Activated naive CD4-positive, alpha-beta T cell treated with anti-CD3 and anti-CD28 coated beads for 36 hours (primary cell): ENCODE results near the gene SEMA4D. TPM values are rescaled to one million over a fixed set of nuclear protein-coding genes. Genes with fewer than 3 reads are reported as not detected.

Experiments
- CTCF ChIA-PET: fragments of 350-600 bp; sonication (Branson Sonifier 250); formaldehyde crosslinking; loops from one replicate; lab custom pipeline; 2021; ENCODE audit warnings: antibody characterized with exemption; lab: Charles Lee
- DNase-seq: peaks from one replicate; pipeline ENCODE4 v3.0.0-alpha.2; 2020
- H3K27ac Mint-ChIP-seq: one replicate; pipeline ENCODE4 v1.8.0; 2021; ENCODE audit warnings: mild to moderate bottlenecking, mixed read lengths
- H3K27me3 Mint-ChIP-seq: one replicate; pipeline ENCODE4 v1.8.0; 2021; ENCODE audit warnings: low read depth, mixed read lengths
- H3K36me3 Mint-ChIP-seq: one replicate; pipeline ENCODE4 v1.8.0; 2021; ENCODE audit warnings: low read depth, mixed read lengths
- H3K4me1 Mint-ChIP-seq: one replicate; pipeline ENCODE4 v1.8.0; 2021; ENCODE audit warnings: low read depth, mixed read lengths
- H3K4me3 Mint-ChIP-seq: one replicate; pipeline ENCODE4 v1.8.0; 2021; ENCODE audit warnings: mild to moderate bottlenecking, moderate library complexity, mixed read lengths
- H3K9me3 Mint-ChIP-seq: one replicate; pipeline ENCODE4 v1.8.0; 2021; ENCODE audit warnings: mixed read lengths
- intact Hi-C: fragments of 100-400 bp; cut with micrococcal nuclease; formaldehyde crosslinking; loops from one replicate; pipeline ENCODE4 v1.15.1; 2023
- total RNA-seq, 2 experiments: library from RNA; stranded (reverse); gene quantifications; one replicate each; pipeline ENCODE4 v1.2.3, GENCODE V29; 2021

SEMA4D gene
- total RNA-seq: 100 to 1,000 TPM; 156 to 160 TPM

GRCh38 chr9:89497978-89498851 lies at the start of gene SEMA4D:
SEMA4D (minus strand) TSS chr9:89498113; CDS start chr9:89405456, 92,657 bp downstream.
- peak within 1 kb of the TSS; percentile 89 for H3K4me3 Mint-ChIP-seq
- CTCF ChIA-PET: interaction anchor here (0.6 to 2.0 kb wide), 6 partner anchors 13 to 88 kb away, joined by 3 to 14 read pairs (median 4); no protein-coding TSS in a partner anchor
- intact Hi-C loops: loop anchor here (1.0 to 10.0 kb wide), 3 partner anchors 31 to 183 kb away; partner anchors contain the start of genes CKS2 and SECISBP2
- peak within 1 kb of the TSS; percentile 93 for H3K27ac Mint-ChIP-seq
- no peaks in the 10 kb centered on the region for H3K27me3 Mint-ChIP-seq
- peak; percentile 84 for DNase-seq
- peaks cover 9% of the 10 kb centered on the region for H3K36me3 Mint-ChIP-seq
- H3K9me3 Mint-ChIP-seq: no peaks in the 10 kb centered on the region
- H3K4me1 Mint-ChIP-seq: peaks cover 73% of the 10 kb centered on the region

- intact Hi-C loops: no loop called here
- Mint-ChIP-seq H3K27ac (no peak overlapping the region), H3K4me1 (peaks cover 36% of the 10 kb centered on the region), H3K36me3 (peaks cover 14% of the 10 kb centered on the region), H3K27me3 (no peaks in the 10 kb centered on the region), H3K9me3 (peaks cover 15% of the 10 kb centered on the region), H3K4me3 (no peak overlapping the region)
- DNase-seq: no peak
- CTCF ChIA-PET: no interaction called here
Measured at GRCh38 chr9:89547000-89547399, 49.1 kb upstream of the SEMA4D start.

GRCh38 chr9:89544279-89544661 lies 46.4 kb upstream of the SEMA4D start:
- H3K4me1 Mint-ChIP-seq: peaks cover 53% of the 10 kb centered on the region
- H3K36me3 Mint-ChIP-seq: peaks cover 14% of the 10 kb centered on the region
- H3K27ac Mint-ChIP-seq: no peak overlapping the region
- CTCF ChIA-PET: interaction anchor here (1.2 to 2.1 kb wide), 2 partner anchors 15 to 63 kb away, joined by 3 to 9 read pairs; no protein-coding TSS in a partner anchor
- H3K4me3 Mint-ChIP-seq: no peak overlapping the region
- H3K9me3 Mint-ChIP-seq: peaks cover 15% of the 10 kb centered on the region
- no peaks in the 10 kb centered on the region for H3K27me3 Mint-ChIP-seq
- intact Hi-C loops: no loop called here
- DNase-seq: no peak

- CTCF ChIA-PET: interaction anchor here (1.2 to 2.1 kb wide), 3 partner anchors 14 to 63 kb away, joined by 3 to 9 read pairs (median 7); no protein-coding TSS in a partner anchor
- peaks cover 14% of the 10 kb centered on the region for H3K36me3 Mint-ChIP-seq
- intact Hi-C loops: no loop called here
- no peaks in the 10 kb centered on the region for H3K27me3 Mint-ChIP-seq
- H3K4me3 Mint-ChIP-seq: no peak overlapping the region
- H3K9me3 Mint-ChIP-seq: peaks cover 15% of the 10 kb centered on the region
- H3K27ac Mint-ChIP-seq: no peak overlapping the region
- DNase-seq: no peak
- H3K4me1 Mint-ChIP-seq: peaks cover 54% of the 10 kb centered on the region
Measured at GRCh38 chr9:89543621-89544278, 45.8 kb upstream of the SEMA4D start.

GRCh38 chr9:89543111-89543510 lies 45.2 kb upstream of the SEMA4D start:
- no peak for DNase-seq
- Mint-ChIP-seq H3K4me1 (peaks cover 55% of the 10 kb centered on the region), H3K36me3 (peaks cover 14% of the 10 kb centered on the region), H3K27me3 (no peaks in the 10 kb centered on the region), H3K27ac (no peak overlapping the region), H3K4me3 (no peak overlapping the region), H3K9me3 (peaks cover 15% of the 10 kb centered on the region)
- intact Hi-C loops: no loop called here
- CTCF ChIA-PET: interaction anchor here (1.0 to 2.1 kb wide), 4 partner anchors 14 to 114 kb away, joined by 3 to 9 read pairs (median 6); no protein-coding TSS in a partner anchor

GRCh38 chr9:89542401-89543021 lies 44.6 kb upstream of the SEMA4D start:
- intact Hi-C loops: no loop called here
- Mint-ChIP-seq H3K27me3 (no peaks in the 10 kb centered on the region), H3K9me3 (peaks cover 15% of the 10 kb centered on the region), H3K4me1 (peaks cover 58% of the 10 kb centered on the region), H3K36me3 (peaks cover 14% of the 10 kb centered on the region), H3K27ac (no peak overlapping the region), H3K4me3 (no peak overlapping the region)
- CTCF ChIA-PET: interaction anchor here (1.0 to 2.1 kb wide), 3 partner anchors 13 to 113 kb away, joined by 4 to 9 read pairs (median 7); no protein-coding TSS in a partner anchor
- no peak for DNase-seq

GRCh38 chr9:89541798-89542197 lies 43.9 kb upstream of the SEMA4D start:
- H3K36me3 Mint-ChIP-seq: peaks cover 14% of the 10 kb centered on the region
- peaks cover 13% of the 10 kb centered on the region for H3K9me3 Mint-ChIP-seq
- H3K27me3 Mint-ChIP-seq: no peaks in the 10 kb centered on the region
- DNase-seq: no peak
- H3K4me3 Mint-ChIP-seq: no peak overlapping the region
- H3K27ac Mint-ChIP-seq: no peak overlapping the region
- CTCF ChIA-PET: no interaction called here
- peaks cover 66% of the 10 kb centered on the region for H3K4me1 Mint-ChIP-seq
- intact Hi-C loops: no loop called here

GRCh38 chr9:89539374-89539773 lies 41.5 kb upstream of the SEMA4D start:
- Mint-ChIP-seq H3K4me1 (peaks cover 86% of the 10 kb centered on the region), H3K27ac (no peak overlapping the region)
- CTCF ChIA-PET: interaction anchor here (1.2 to 3.6 kb wide), 3 partner anchors 9 to 129 kb away, joined by 3 to 28 read pairs (median 10); no protein-coding TSS in a partner anchor

GRCh38 chr9:89538871-89539270 lies 41.0 kb upstream of the SEMA4D start:
- H3K36me3 Mint-ChIP-seq: no peaks in the 10 kb centered on the region
- no peak for DNase-seq
- intact Hi-C loops: no loop called here
- CTCF ChIA-PET: interaction anchor here (1.2 to 3.6 kb wide), 3 partner anchors 10 to 128 kb away, joined by 3 to 28 read pairs (median 10); no protein-coding TSS in a partner anchor
- H3K4me1 Mint-ChIP-seq: peaks cover 85% of the 10 kb centered on the region
- H3K9me3 Mint-ChIP-seq: no peaks in the 10 kb centered on the region
- no peak overlapping the region for H3K4me3 Mint-ChIP-seq
- no peaks in the 10 kb centered on the region for H3K27me3 Mint-ChIP-seq
- H3K27ac Mint-ChIP-seq: no peak overlapping the region

More at GRCh38 chr9:89539374-89539773, 41.5 kb upstream of the SEMA4D start:
- no peak for DNase-seq
- Mint-ChIP-seq H3K36me3 (no peaks in the 10 kb centered on the region), H3K9me3 (no peaks in the 10 kb centered on the region), H3K4me3 (no peak overlapping the region), H3K27me3 (no peaks in the 10 kb centered on the region)
- intact Hi-C loops: no loop called here

GRCh38 chr9:89537166-89537565 lies 39.3 kb upstream of the SEMA4D start:
- peaks cover 88% of the 10 kb centered on the region for H3K4me1 Mint-ChIP-seq
- H3K9me3 Mint-ChIP-seq: no peaks in the 10 kb centered on the region
- H3K36me3 Mint-ChIP-seq: no peaks in the 10 kb centered on the region
- intact Hi-C loops: loop anchor here (2.0 kb wide), 1 partner anchor 60 kb away; no protein-coding TSS in a partner anchor
- peak overlapping the region; percentile 86 for H3K27ac Mint-ChIP-seq
- CTCF ChIA-PET: interaction anchor here (1.1 to 2.2 kb wide), 5 partner anchors 12 to 119 kb away, joined by 3 to 9 read pairs (median 8); no protein-coding TSS in a partner anchor
- DNase-seq: no peak
- H3K27me3 Mint-ChIP-seq: no peaks in the 10 kb centered on the region
- H3K4me3 Mint-ChIP-seq: peak overlapping the region; percentile 55

- Mint-ChIP-seq H3K4me3 (peak overlapping the region; percentile 55), H3K36me3 (no peaks in the 10 kb centered on the region), H3K27ac (peak overlapping the region; percentile 86), H3K9me3 (no peaks in the 10 kb centered on the region), H3K4me1 (peaks cover 89% of the 10 kb centered on the region), H3K27me3 (no peaks in the 10 kb centered on the region)
- CTCF ChIA-PET: interaction anchor here (0.9 to 2.2 kb wide), 7 partner anchors 9 to 119 kb away, joined by 3 to 9 read pairs (median 4); no protein-coding TSS in a partner anchor
- peak; percentile 44 for DNase-seq
- intact Hi-C loops: loop anchor here (1.0 to 2.0 kb wide), 9 partner anchors 13 to 218 kb away; partner anchors contain the start of gene SECISBP2
Measured at GRCh38 chr9:89536600-89536999, 38.7 kb upstream of the SEMA4D start.
